HG03060 (cell line): Measurements from ENCODE around the gene ARHGAP12.
A peak's percentile ranks its signal among the peaks of the same experiment; 100 is the strongest.

Source experiments
- ATAC-seq: cut with Tn5 transposase; IDR thresholded peaks from one replicate; pipeline ENCODE4 v1.9.1; 2021; ENCODE audit warnings: low read depth, moderate number of reproducible peaks; ENCODE audit not compliant: unreplicated experiment

Gene ARHGAP12

GRCh38 chr10:31952066-31952465 is 23.4 kb upstream of the ARHGAP12 start:
- ATAC-seq = no peak

GRCh38 chr10:31949266-31949665 is 20.6 kb upstream of the ARHGAP12 start:
- no peak for ATAC-seq

- ATAC-seq = no peak
Observed at GRCh38 chr10:31948021-31948420, 19.4 kb upstream of the ARHGAP12 start.

- no peak for ATAC-seq
Observed at GRCh38 chr10:31947144-31947926, 18.7 kb upstream of the ARHGAP12 start.

- ATAC-seq = no peak
Observed at GRCh38 chr10:31945392-31945791, 16.8 kb upstream of the ARHGAP12 start.

- no peak for ATAC-seq
Observed at GRCh38 chr10:31944071-31944433, 15.4 kb upstream of the ARHGAP12 start.

- no peak for ATAC-seq
Observed at GRCh38 chr10:31942892-31943291, 14.3 kb upstream of the ARHGAP12 start.

GRCh38 chr10:31942435-31942834 is 13.8 kb upstream of the ARHGAP12 start:
- no peak for ATAC-seq

GRCh38 chr10:31940839-31941653 is 12.4 kb upstream of the ARHGAP12 start:
- no peak for ATAC-seq

GRCh38 chr10:31939797-31940708 is 11.4 kb upstream of the ARHGAP12 start:
- no peak for ATAC-seq

- no peak for ATAC-seq
Observed at GRCh38 chr10:31937371-31937770, 8.7 kb upstream of the ARHGAP12 start.

GRCh38 chr10:31936933-31937332 is 8.3 kb upstream of the ARHGAP12 start:
- no peak for ATAC-seq

- ATAC-seq = no peak
Observed at GRCh38 chr10:31936086-31936485, 7.5 kb upstream of the ARHGAP12 start.

GRCh38 chr10:31935678-31936077 is 7.0 kb upstream of the ARHGAP12 start:
- ATAC-seq = no peak

- no peak for ATAC-seq
Observed at GRCh38 chr10:31932838-31933237, 4.2 kb upstream of the ARHGAP12 start.

- no peak for ATAC-seq
Observed at GRCh38 chr10:31930856-31931255, 2.2 kb upstream of the ARHGAP12 start.

GRCh38 chr10:31930023-31930751 is 1.6 kb upstream of the ARHGAP12 start:
- ATAC-seq = no peak

- ATAC-seq = no peak
Observed at GRCh38 chr10:31929261-31930022, 811 bp upstream of the ARHGAP12 start.

GRCh38 chr10:31927884-31928548 is 615 bp downstream of the ARHGAP12 start:
- peak; percentile 8 for ATAC-seq
